ENCODE data around the gene SNAI3. TPM values are rescaled to one million over a fixed set of nuclear protein-coding genes. Genes with fewer than 3 reads are reported as not detected.

The SNAI3 gene
- total and polyA plus RNA-seq, 9 of the 15 experiments (the other 6 are each of a cell fraction or from before 2014, with no cell fraction given): 0.04 to 4.1 (median 0.80) TPM; not detected in 1

- WGBS (ENCODE audit: insufficient coverage, low coverage, missing lambda C conversion rate): 77% methylated on average over 32 of the region's 39 CpGs
- ChIA-PET CTCF (ENCODE audit: low intra/inter-chr PET ratio) (no interaction called here), POLR2A (interaction anchor here (1.1 kb wide), 1 partner anchor 17 kb away, joined by 3 read pairs; no protein-coding TSS in a partner anchor)
- Histone ChIP-seq H3K9ac (ENCODE audit: insufficient read depth in 1 of 2, low read depth in 2 of 2, low read length in 2 of 2) (peak overlapping the region in 1 of 2 experiments; percentile 6; a peak in 1 of 4 replicates), H3K36me3 (ENCODE audit: control insufficient read depth, insufficient read depth, low read length) (peaks cover 27% of the 10 kb centered on the region; the same call in 1 of the 3 replicates), H3K27ac (ENCODE audit: extremely low read depth, low read depth, low read length) (no peak overlapping the region), H3K4me3 (no peak overlapping the region), H2AFZ (ENCODE audit: low read depth, low read length) (no peak overlapping the region), H3K4me2 (ENCODE audit: insufficient read depth, low read length) (no peak overlapping the region), H3K27me3 (ENCODE audit: control insufficient read depth in 2 of 2, insufficient read depth in 2 of 2, low read length in 2 of 2) (no peaks in the 10 kb centered on the region), H4K20me1 (replicated peaks; ENCODE audit: control insufficient read depth, insufficient read depth, low read length) (no peaks in the 10 kb centered on the region), H3K4me1 (replicated peaks in 1 of 2; ENCODE audit: control insufficient read depth in 2 of 2, insufficient read depth in 2 of 2, low read length in 2 of 2) (peaks cover 18 to 85% of the 10 kb centered on the region in 2 experiments), H3K9me3 (replicated peaks; ENCODE audit: control insufficient read depth, insufficient read depth, low read depth, low read length) (no peaks in the 10 kb centered on the region), H3K79me2 (ENCODE audit: control insufficient read depth, insufficient read depth, low read length) (no peaks in the 10 kb centered on the region), H3K9me1 (ENCODE audit: control insufficient read depth, insufficient read depth, low read length) (no peaks in the 10 kb centered on the region)
- FAIRE-seq (no peak), ATAC-seq (no peak), DNase-seq (ENCODE audit: extremely low read depth in 1 of 4, low spot score in 3 of 4) (no peak)
- BruUV-seq (replicated peaks): no TSS peak
- in situ Hi-C loops (cut with MboI): no loop called here
- intact Hi-C loops (cut with micrococcal nuclease): no loop called here
- TF ChIP-seq IRF1 (CRISPR knock-in tag; IDR thresholded peaks at IDR 0.05; ENCODE audit: borderline replicate concordance) (no peak), CC2D1A (IDR thresholded peaks at IDR 0.05) (no peak), ZNF740 (CRISPR knock-in tag; IDR thresholded peaks at IDR 0.05) (0 out of 2 replicates have a peak, but pooled peaks have one; percentile 14), ZNF740 (tag; IDR thresholded peaks at IDR 0.05) (no peak), NBN (IDR thresholded peaks at IDR 0.05; ENCODE audit: low read depth) (no peak), ZFPM2 (CRISPR knock-in tag; IDR thresholded peaks at IDR 0.05) (no peak), ZBTB12 (CRISPR knock-in tag; IDR thresholded peaks at IDR 0.05) (no peak)
These were observed 7.3 kb upstream of the SNAI3 start for GRCh38 chr16:88693420-88694177.

Data from K562 (cell line).